ENCODE results near the gene KRT85. TPM values are rescaled to one million over a fixed set of nuclear protein-coding genes. Genes with fewer than 3 reads are reported as not detected.

Gene KRT85
- total RNA-seq, 1 experiment from 2014 or later, result not detected

DNA sequence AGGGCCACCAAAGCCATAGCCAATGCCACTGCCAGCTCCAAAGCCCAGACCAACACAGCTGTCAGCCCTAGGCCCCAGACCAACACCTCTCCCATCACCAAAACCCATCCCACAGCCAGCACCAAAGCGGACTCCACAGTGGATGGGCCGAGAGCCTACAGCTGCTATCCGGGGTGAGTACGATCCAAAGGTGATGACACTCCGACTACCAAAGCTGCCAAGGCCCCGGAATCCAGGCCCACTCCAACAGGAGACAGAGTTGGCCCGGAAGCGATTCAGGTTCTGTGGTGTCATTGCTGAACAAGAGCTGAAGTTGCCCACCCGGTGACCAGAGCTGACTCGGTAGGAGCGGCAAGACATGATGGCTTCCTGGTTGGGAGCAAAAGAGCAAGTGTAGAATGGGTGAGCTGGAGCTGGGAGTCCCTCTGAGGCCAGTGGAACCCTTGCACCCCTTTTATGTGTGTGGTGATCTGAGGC lies 18.0 kb upstream of the KRT85 start, which contains the start of gene KRT84:
TSS of gene KRT84 (minus strand) at position 427 of the 477 bp plus-strand sequence. CDS start at position 360, 67 bp downstream.
- no peak for TF ChIP-seq EZH2 (IDR thresholded peaks at IDR 0.05; ENCODE audit: borderline replicate concordance, low read depth, low read length, poor library complexity, severe bottlenecking)
- TF ChIP-seq, protein P1, sequence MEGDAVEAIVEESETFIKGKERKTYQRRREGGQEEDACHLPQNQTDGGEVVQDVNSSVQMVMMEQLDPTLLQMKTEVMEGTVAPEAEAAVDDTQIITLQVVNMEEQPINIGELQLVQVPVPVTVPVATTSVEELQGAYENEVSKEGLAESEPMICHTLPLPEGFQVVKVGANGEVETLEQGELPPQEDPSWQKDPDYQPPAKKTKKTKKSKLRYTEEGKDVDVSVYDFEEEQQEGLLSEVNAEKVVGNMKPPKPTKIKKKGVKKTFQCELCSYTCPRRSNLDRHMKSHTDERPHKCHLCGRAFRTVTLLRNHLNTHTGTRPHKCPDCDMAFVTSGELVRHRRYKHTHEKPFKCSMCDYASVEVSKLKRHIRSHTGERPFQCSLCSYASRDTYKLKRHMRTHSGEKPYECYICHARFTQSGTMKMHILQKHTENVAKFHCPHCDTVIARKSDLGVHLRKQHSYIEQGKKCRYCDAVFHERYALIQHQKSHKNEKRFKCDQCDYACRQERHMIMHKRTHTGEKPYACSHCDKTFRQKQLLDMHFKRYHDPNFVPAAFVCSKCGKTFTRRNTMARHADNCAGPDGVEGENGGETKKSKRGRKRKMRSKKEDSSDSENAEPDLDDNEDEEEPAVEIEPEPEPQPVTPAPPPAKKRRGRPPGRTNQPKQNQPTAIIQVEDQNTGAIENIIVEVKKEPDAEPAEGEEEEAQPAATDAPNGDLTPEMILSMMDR (conservative IDR thresholded peaks at IDR 0.05; ENCODE audit: low read depth, low read length), result no peak
- Histone ChIP-seq H3K27ac (ENCODE audit: low read depth, low read length, poor library complexity, severe bottlenecking) (no peak within 1 kb of the TSS), H3K4me1 (ENCODE audit: insufficient read depth, low read length, poor library complexity, severe bottlenecking) (no peaks in the 10 kb centered on the region), H3K27me3 (replicated peaks; ENCODE audit: insufficient read depth, low read depth, low read length, poor library complexity) (peaks cover 11% of the 10 kb centered on the region), H3K36me3 (ENCODE audit: insufficient read depth, low read length, poor library complexity, severe bottlenecking) (no peaks in the 10 kb centered on the region), H3K9me3 (ENCODE audit: low read depth, low read length, poor library complexity, severe bottlenecking) (no peaks in the 10 kb centered on the region), H3K4me3 (ENCODE audit: low read depth, low read length, poor library complexity, severe bottlenecking) (no peak within 1 kb of the TSS)
- ChIA-PET POLR2A (ENCODE audit: low non-redundant PET) (no interaction called here), CTCF (no interaction called here)
- DNase-seq (ENCODE audit: low spot score), result no peak
- intact Hi-C loops (cut with micrococcal nuclease; ENCODE audit: unreplicated experiment), result no loop called here
- BruUV-seq (replicated peaks), result no TSS peak

DNA sequence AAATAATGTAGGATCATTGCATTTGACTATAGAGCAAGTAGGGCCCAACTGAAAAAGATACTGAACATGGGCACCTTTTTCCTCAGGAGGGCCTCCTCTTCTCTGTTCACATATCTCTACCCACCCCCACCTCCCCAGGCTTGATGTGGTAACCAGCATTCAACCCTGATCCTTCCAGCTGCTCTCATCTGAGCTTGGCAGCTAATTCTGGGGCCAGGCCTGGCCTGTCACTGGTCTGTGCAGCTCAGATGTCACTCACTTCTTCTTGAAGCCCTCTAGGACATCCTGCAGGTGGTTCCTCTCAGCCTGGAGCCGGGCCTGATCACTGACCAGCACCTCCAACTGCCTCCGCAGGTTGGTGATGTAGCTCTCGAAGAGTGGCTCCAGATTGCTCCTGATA lies 16.1 kb upstream of the KRT85 start:
- ChIA-PET CTCF (no interaction called here), POLR2A (ENCODE audit: low non-redundant PET) (interaction anchor here (0.5 to 0.6 kb wide), 2 partner anchors 543 to 1168 kb away, joined by 3 to 10 read pairs; no protein-coding TSS in a partner anchor)
- Histone ChIP-seq H3K27ac (ENCODE audit: low read depth, low read length, poor library complexity, severe bottlenecking) (no peak overlapping the region), H3K9me3 (ENCODE audit: low read depth, low read length, poor library complexity, severe bottlenecking) (no peaks in the 10 kb centered on the region), H3K27me3 (replicated peaks; ENCODE audit: insufficient read depth, low read depth, low read length, poor library complexity) (peaks cover 7% of the 10 kb centered on the region), H3K36me3 (ENCODE audit: insufficient read depth, low read length, poor library complexity, severe bottlenecking) (no peaks in the 10 kb centered on the region), H3K4me3 (ENCODE audit: low read depth, low read length, poor library complexity, severe bottlenecking) (no peak overlapping the region), H3K4me1 (ENCODE audit: insufficient read depth, low read length, poor library complexity, severe bottlenecking) (no peaks in the 10 kb centered on the region)
- TF ChIP-seq EZH2 (IDR thresholded peaks at IDR 0.05; ENCODE audit: borderline replicate concordance, low read depth, low read length, poor library complexity, severe bottlenecking), result no peak
- TF ChIP-seq, protein P1 (conservative IDR thresholded peaks at IDR 0.05; ENCODE audit: low read depth, low read length), result no peak
- no peak for DNase-seq (ENCODE audit: low spot score)
- BruUV-seq (replicated peaks), result no TSS peak
- intact Hi-C loops (cut with micrococcal nuclease; ENCODE audit: unreplicated experiment), result no loop called here

DNA sequence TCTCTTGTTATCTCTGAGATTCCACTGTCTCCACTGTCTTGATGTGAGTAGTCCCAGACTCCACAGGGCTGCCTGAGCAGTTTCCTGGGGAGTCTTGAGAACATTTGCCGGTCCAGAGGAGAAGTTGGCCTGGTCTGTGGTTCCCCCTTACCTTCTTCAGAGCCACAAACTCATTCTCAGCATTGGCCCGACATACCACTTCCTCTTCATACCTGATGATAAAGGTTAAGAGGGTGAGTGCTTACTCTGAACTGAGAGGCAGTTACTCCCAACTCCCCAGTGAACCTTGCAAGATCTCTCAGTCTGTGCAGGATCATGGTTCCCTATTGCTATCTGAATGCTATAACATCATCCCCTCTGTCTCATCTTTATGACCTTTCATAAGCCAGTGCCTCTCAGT lies 15.6 kb upstream of the KRT85 start:
- Histone ChIP-seq H3K4me1 (ENCODE audit: insufficient read depth, low read length, poor library complexity, severe bottlenecking) (no peaks in the 10 kb centered on the region), H3K27ac (ENCODE audit: low read depth, low read length, poor library complexity, severe bottlenecking) (no peak overlapping the region), H3K4me3 (ENCODE audit: low read depth, low read length, poor library complexity, severe bottlenecking) (no peak overlapping the region), H3K27me3 (replicated peaks; ENCODE audit: insufficient read depth, low read depth, low read length, poor library complexity) (peaks cover 3% of the 10 kb centered on the region), H3K9me3 (ENCODE audit: low read depth, low read length, poor library complexity, severe bottlenecking) (no peaks in the 10 kb centered on the region), H3K36me3 (ENCODE audit: insufficient read depth, low read length, poor library complexity, severe bottlenecking) (no peaks in the 10 kb centered on the region)
- TF ChIP-seq, protein P1 (conservative IDR thresholded peaks at IDR 0.05; ENCODE audit: low read depth, low read length), result no peak
- TF ChIP-seq EZH2 (IDR thresholded peaks at IDR 0.05; ENCODE audit: borderline replicate concordance, low read depth, low read length, poor library complexity, severe bottlenecking), result no peak
- BruUV-seq (replicated peaks), result no TSS peak
- ChIA-PET POLR2A (ENCODE audit: low non-redundant PET) (no interaction called here), CTCF (no interaction called here)
- DNase-seq (ENCODE audit: low spot score), result no peak
- intact Hi-C loops (cut with micrococcal nuclease; ENCODE audit: unreplicated experiment), result no loop called here

Data from A673 (cell line).